Measurements from ENCODE around the gene KCTD4. TPM values are rescaled to one million over a fixed set of nuclear protein-coding genes. Genes with fewer than 3 reads are reported as not detected.

The KCTD4 gene
- total RNA-seq, 1 experiment from 2014 or later, result not detected

DNA sequence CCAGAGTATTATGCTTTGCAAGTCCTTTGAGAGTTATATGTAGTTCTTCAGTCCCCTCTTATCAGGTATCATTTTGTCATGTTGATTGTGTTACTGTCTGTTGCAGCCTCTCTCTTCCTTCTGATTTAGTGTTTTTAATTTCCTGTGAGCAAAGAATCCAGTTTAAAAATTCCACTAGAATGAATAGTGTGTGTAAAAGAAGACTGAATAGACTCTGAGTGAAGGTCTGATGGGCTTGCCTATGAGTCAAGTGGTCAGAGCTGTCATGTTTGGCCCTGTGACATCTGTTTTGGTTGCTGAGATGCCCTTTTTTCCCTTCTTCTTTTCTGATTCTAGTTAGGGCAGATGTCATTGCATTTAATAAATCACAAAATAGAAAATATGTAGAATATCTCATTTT is 23.3 kb upstream of the KCTD4 start:
- Mint-ChIP-seq H3K9me3 (ENCODE audit: unreplicated experiment) (peaks cover 5% of the 10 kb centered on the region), H3K27me3 (ENCODE audit: insufficient read depth, unreplicated experiment) (no peaks in the 10 kb centered on the region), H3K27ac (ENCODE audit: unreplicated experiment) (no peak overlapping the region), H3K36me3 (ENCODE audit: insufficient read depth, unreplicated experiment) (peaks cover 13% of the 10 kb centered on the region), H3K4me3 (ENCODE audit: unreplicated experiment) (no peak overlapping the region), H3K4me1 (ENCODE audit: low read depth, unreplicated experiment) (no peaks in the 10 kb centered on the region)
- ChIA-PET POLR2A (no interaction called here), CTCF (no interaction called here)
- no TSS peak for BruUV-seq (replicated peaks)
- Histone ChIP-seq H3K4me3 (ENCODE audit: low read depth, low read length) (no peak overlapping the region), H3K9me3 (no peaks in the 10 kb centered on the region), H3K4me1 (peaks cover 9% of the 10 kb centered on the region; the same call in 1 of the 2 replicates), H3K36me3 (ENCODE audit: control insufficient read depth, insufficient read depth, low read length) (no peaks in the 10 kb centered on the region), H3K27me3 (replicated peaks; ENCODE audit: control insufficient read depth, insufficient read depth, low read length) (no peaks in the 10 kb centered on the region)
- no peak for TF ChIP-seq CTCF (IDR thresholded peaks at IDR 0.05; ENCODE audit: insufficient read depth in 1 of 2, low read depth in 1 of 2, low read length in 1 of 2, severe bottlenecking in 1 of 2, unreplicated experiment in 1 of 2)
- intact Hi-C loops (cut with micrococcal nuclease; ENCODE audit: unreplicated experiment), result no loop called here
- DNase-seq, result no peak

DNA sequence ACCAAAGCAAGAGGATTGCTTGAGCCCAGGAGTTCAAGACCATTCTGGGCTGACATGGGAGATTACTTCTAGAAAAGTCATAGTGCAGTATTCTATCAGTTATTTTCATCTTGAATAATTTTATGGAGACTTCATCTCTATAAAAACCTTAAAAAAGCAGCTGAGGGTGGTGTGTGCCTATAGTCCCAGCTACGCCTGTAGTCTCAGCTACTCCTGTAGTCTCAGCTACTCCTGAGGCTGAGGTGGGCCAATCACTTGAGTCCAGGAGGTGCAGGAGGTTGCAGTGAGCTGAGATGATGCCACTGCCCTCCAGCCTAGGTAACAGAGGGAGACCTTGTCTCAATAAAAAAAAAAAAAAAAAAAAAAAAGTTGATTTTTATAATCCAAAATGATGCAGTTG is 22.1 kb upstream of the KCTD4 start:
- H3K36me3 ChIP-seq (ENCODE audit: control insufficient read depth, insufficient read depth, low read length), result no peaks in the 10 kb centered on the region
- H3K9me3 Mint-ChIP-seq (ENCODE audit: unreplicated experiment), result no peaks in the 10 kb centered on the region
- H3K27me3 Mint-ChIP-seq (ENCODE audit: insufficient read depth, unreplicated experiment), result no peaks in the 10 kb centered on the region

GRCh38 chr13:45222516-45222915 is 21.7 kb upstream of the KCTD4 start:
- Histone ChIP-seq H3K4me1 (peaks cover 9% of the 10 kb centered on the region; the same call in 1 of the 2 replicates), H3K36me3 (ENCODE audit: control insufficient read depth, insufficient read depth, low read length) (no peaks in the 10 kb centered on the region), H3K4me3 (ENCODE audit: low read depth, low read length) (no peak overlapping the region), H3K9me3 (no peaks in the 10 kb centered on the region), H3K27me3 (replicated peaks; ENCODE audit: control insufficient read depth, insufficient read depth, low read length) (no peaks in the 10 kb centered on the region)
- H3K4me1 Mint-ChIP-seq (ENCODE audit: low read depth, unreplicated experiment), result no peaks in the 10 kb centered on the region
- intact Hi-C loops (cut with micrococcal nuclease; ENCODE audit: unreplicated experiment), result no loop called here
- no peaks in the 10 kb centered on the region for H3K27me3 Mint-ChIP-seq (ENCODE audit: insufficient read depth, unreplicated experiment)
- POLR2A ChIA-PET, result no interaction called here
- no peaks in the 10 kb centered on the region for H3K9me3 Mint-ChIP-seq (ENCODE audit: unreplicated experiment)
- no peak for DNase-seq
- H3K4me3 Mint-ChIP-seq (ENCODE audit: unreplicated experiment), result no peak overlapping the region
- CTCF ChIA-PET, result no interaction called here
- TF ChIP-seq CTCF (IDR thresholded peaks at IDR 0.05; ENCODE audit: insufficient read depth in 1 of 2, low read depth in 1 of 2, low read length in 1 of 2, severe bottlenecking in 1 of 2, unreplicated experiment in 1 of 2), result no peak
- no TSS peak for BruUV-seq (replicated peaks)
- no peak overlapping the region for H3K27ac Mint-ChIP-seq (ENCODE audit: unreplicated experiment)
- no peaks in the 10 kb centered on the region for H3K36me3 Mint-ChIP-seq (ENCODE audit: insufficient read depth, unreplicated experiment)

More for the DNA sequence above, 22.1 kb upstream of the KCTD4 start:
- Mint-ChIP-seq H3K4me1 (ENCODE audit: low read depth, unreplicated experiment) (no peaks in the 10 kb centered on the region), H3K27ac (ENCODE audit: unreplicated experiment) (no peak overlapping the region), H3K36me3 (ENCODE audit: insufficient read depth, unreplicated experiment) (peaks cover 1% of the 10 kb centered on the region), H3K4me3 (ENCODE audit: unreplicated experiment) (no peak overlapping the region)
- ChIA-PET CTCF (no interaction called here), POLR2A (no interaction called here)
- Histone ChIP-seq H3K4me1 (peaks cover 9% of the 10 kb centered on the region; the same call in 1 of the 2 replicates), H3K4me3 (ENCODE audit: low read depth, low read length) (no peak overlapping the region), H3K27me3 (replicated peaks; ENCODE audit: control insufficient read depth, insufficient read depth, low read length) (no peaks in the 10 kb centered on the region), H3K9me3 (no peaks in the 10 kb centered on the region)
- DNase-seq, result no peak
- no peak for TF ChIP-seq CTCF (IDR thresholded peaks at IDR 0.05; ENCODE audit: insufficient read depth in 1 of 2, low read depth in 1 of 2, low read length in 1 of 2, severe bottlenecking in 1 of 2, unreplicated experiment in 1 of 2)
- no TSS peak for BruUV-seq (replicated peaks)
- intact Hi-C loops (cut with micrococcal nuclease; ENCODE audit: unreplicated experiment), result no loop called here

Data from Caco-2 (cell line).